DOHH2 (cell line): ENCODE measurements around the gene PLSCR3.
"Not testable (repeated sequence)": the region's sequence is repeated elsewhere in the genome, so short reads cannot be mapped to it uniquely, and the experiment has no call there.

ENCODE experiments used
- H3F3A ChIP-seq: fragments of 200-600 bp; sonication (generic), shearing (Covaris generic); 2 replicates; pipeline ENCODE4 v1.6.0; 2016; ENCODE audit warnings: antibody characterized with exemption, mild to moderate bottlenecking; ENCODE audit not compliant: control insufficient read depth, insufficient read depth
- H3K27ac ChIP-seq: fragments of 200-600 bp; sonication (generic); 2 replicates; pipeline ENCODE4 v1.5.1; 2014; ENCODE audit warnings: low read depth, mild to moderate bottlenecking, low read length, moderate library complexity
- H3K27me3 ChIP-seq: fragments of 200-600 bp; sonication (generic); 2 replicates; pipeline ENCODE4 v1.6.1; 2014; ENCODE audit warnings: mild to moderate bottlenecking, low read length, mixed read lengths; ENCODE audit not compliant: control insufficient read depth
- H3K36me3 ChIP-seq: fragments of 200-600 bp; sonication (generic); 2 replicates; pipeline ENCODE4 v1.6.1; 2014; ENCODE audit warnings: mild to moderate bottlenecking, low read length, moderate library complexity, mixed read lengths; ENCODE audit not compliant: control insufficient read depth
- H3K4me1 ChIP-seq: fragments of 200-600 bp; sonication (generic); 2 replicates; pipeline ENCODE4 v1.6.1; 2014; ENCODE audit warnings: mild to moderate bottlenecking, low read length, mixed read lengths; ENCODE audit not compliant: control insufficient read depth
- H3K4me2 ChIP-seq: fragments of 200-600 bp; sonication (generic); 2 replicates; pipeline ENCODE4 v1.6.0; 2014; ENCODE audit warnings: mild to moderate bottlenecking, low read length, moderate library complexity
- H3K4me3 ChIP-seq: fragments of 200-600 bp; sonication (generic); 2 replicates; pipeline ENCODE4 v1.5.1; 2014; ENCODE audit warnings: mild to moderate bottlenecking, low read length, mixed read lengths
- H3K79me2 ChIP-seq: fragments of 200-600 bp; sonication (generic); 2 replicates; pipeline ENCODE4 v1.6.1; 2014; ENCODE audit warnings: mild to moderate bottlenecking, low read length, mixed read lengths; ENCODE audit not compliant: control insufficient read depth
- H3K9me2 ChIP-seq: fragments of 200-600 bp; sonication (generic); replicated peaks from 2 replicates; pipeline ENCODE4 v1.6.1; 2014; ENCODE audit warnings: mild to moderate bottlenecking, low read length, mixed read lengths; ENCODE audit not compliant: control insufficient read depth
- H3K9me3 ChIP-seq: fragments of 200-600 bp; sonication (generic); 2 replicates; pipeline ENCODE4 v1.6.1; 2014; ENCODE audit warnings: antibody characterized with exemption, low read length, mixed read lengths; ENCODE audit not compliant: control insufficient read depth, insufficient read depth
- H4K20me1 ChIP-seq: fragments of 200-600 bp; sonication (generic); 2 replicates; pipeline ENCODE4 v1.6.0; 2014; ENCODE audit warnings: low read depth, mild to moderate bottlenecking, antibody characterized with exemption, low read length, moderate library complexity; ENCODE audit not compliant: control insufficient read depth, insufficient read depth
- EZH2phosphoT487 ChIP-seq: fragments of 200-600 bp; sonication (generic); IDR thresholded peaks from 2 replicates; pipeline ENCODE4 v1.6.1; 2017; ENCODE audit warnings: borderline replicate concordance, mild to moderate bottlenecking, antibody characterized with exemption, low read length, moderate library complexity, mixed read lengths
- TF ChIP-seq, protein P1 (sequence below): fragments of 200-600 bp; sonication (generic); IDR thresholded peaks from one replicate; pipeline ENCODE4 v1.5.1; 2014; ENCODE audit warnings: antibody characterized with exemption, mild to moderate bottlenecking, low read depth, low read length; ENCODE audit not compliant: poor library complexity, severe bottlenecking

The PLSCR3 gene

DNA sequence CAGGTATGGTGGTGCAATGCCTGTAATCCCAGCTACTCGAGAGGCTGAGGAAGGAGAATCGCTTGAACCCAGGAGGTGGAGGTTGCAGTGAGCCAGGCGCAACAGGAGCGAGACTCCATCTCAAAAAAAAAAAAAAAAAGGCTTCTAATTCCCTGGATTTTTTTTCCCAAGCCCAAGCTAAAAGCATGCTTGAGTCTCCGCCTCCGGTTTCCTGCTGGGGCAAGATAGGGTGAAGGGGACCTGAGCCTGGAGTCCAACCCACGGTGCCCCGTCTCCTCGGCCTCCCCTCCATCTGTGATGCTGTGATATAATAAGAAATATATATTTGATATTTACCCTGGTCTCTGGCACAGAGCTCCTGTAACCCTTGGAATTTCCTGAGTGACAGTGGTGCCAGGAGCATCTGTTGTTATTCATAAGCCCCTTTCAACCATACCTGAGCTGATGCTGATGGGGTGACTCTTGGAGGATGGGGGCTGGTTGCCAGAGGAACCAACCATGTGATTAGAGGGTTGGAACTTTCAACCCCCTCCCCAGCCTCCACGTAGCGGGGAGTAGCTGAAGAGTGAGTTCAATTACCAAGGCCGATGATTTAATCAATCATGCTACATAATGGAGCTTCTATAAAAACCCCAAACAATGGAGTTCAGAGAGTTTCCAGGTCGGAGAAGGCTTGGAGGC is 26.3 kb downstream of the PLSCR3 start:
- no peaks in the 10 kb centered on the region for H3K4me1 ChIP-seq
- no peak overlapping the region for H3K4me2 ChIP-seq
- H3K9me3 ChIP-seq = no peaks in the 10 kb centered on the region

DNA sequence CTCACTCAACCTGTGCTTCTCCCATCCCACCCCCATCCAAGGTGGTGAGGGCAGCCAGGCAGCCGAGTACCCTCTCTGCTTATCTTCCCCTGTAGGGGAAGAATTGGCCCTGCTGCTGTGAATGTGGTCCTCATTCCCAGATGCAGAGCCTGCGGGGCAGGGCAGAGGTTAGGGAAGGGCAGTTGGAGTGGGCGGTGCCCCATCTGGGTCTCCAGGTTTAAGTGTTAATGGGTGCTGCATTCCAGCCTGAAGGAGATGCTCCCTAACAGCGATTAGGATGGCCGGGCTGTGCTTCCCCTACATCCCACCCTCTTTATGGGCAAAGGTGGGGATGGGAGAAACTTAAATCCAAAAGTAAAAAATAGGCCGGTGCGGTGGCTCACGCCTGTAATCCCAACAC is 27.2 kb downstream of the PLSCR3 start:
- Histone ChIP-seq H4K20me1 (no peaks in the 10 kb centered on the region), H3K79me2 (no peaks in the 10 kb centered on the region), H3F3A (no peaks in the 10 kb centered on the region), H3K9me2 (no peaks in the 10 kb centered on the region), H3K27me3 (peaks cover 8% of the 10 kb centered on the region; the same call in 1 of the 2 replicates), H3K9me3 (no peaks in the 10 kb centered on the region), H3K36me3 (no peaks in the 10 kb centered on the region), H3K4me2 (no peak overlapping the region), H3K4me3 (no peak overlapping the region), H3K4me1 (no peaks in the 10 kb centered on the region), H3K27ac (no peak overlapping the region)
- TF ChIP-seq EZH2phosphoT487 = no peak
- TF ChIP-seq, protein P1, sequence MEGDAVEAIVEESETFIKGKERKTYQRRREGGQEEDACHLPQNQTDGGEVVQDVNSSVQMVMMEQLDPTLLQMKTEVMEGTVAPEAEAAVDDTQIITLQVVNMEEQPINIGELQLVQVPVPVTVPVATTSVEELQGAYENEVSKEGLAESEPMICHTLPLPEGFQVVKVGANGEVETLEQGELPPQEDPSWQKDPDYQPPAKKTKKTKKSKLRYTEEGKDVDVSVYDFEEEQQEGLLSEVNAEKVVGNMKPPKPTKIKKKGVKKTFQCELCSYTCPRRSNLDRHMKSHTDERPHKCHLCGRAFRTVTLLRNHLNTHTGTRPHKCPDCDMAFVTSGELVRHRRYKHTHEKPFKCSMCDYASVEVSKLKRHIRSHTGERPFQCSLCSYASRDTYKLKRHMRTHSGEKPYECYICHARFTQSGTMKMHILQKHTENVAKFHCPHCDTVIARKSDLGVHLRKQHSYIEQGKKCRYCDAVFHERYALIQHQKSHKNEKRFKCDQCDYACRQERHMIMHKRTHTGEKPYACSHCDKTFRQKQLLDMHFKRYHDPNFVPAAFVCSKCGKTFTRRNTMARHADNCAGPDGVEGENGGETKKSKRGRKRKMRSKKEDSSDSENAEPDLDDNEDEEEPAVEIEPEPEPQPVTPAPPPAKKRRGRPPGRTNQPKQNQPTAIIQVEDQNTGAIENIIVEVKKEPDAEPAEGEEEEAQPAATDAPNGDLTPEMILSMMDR = no peak

More for the DNA sequence above, 26.3 kb downstream of the PLSCR3 start:
- Histone ChIP-seq H4K20me1 (no peaks in the 10 kb centered on the region), H3K27ac (no peak overlapping the region), H3K36me3 (no peaks in the 10 kb centered on the region), H3K27me3 (peaks cover 11% of the 10 kb centered on the region; the same call in 1 of the 2 replicates), H3K79me2 (no peaks in the 10 kb centered on the region), H3F3A (no peaks in the 10 kb centered on the region), H3K4me3 (no peak overlapping the region), H3K9me2 (no peaks in the 10 kb centered on the region)
- TF ChIP-seq, protein P1 = no peak

DNA sequence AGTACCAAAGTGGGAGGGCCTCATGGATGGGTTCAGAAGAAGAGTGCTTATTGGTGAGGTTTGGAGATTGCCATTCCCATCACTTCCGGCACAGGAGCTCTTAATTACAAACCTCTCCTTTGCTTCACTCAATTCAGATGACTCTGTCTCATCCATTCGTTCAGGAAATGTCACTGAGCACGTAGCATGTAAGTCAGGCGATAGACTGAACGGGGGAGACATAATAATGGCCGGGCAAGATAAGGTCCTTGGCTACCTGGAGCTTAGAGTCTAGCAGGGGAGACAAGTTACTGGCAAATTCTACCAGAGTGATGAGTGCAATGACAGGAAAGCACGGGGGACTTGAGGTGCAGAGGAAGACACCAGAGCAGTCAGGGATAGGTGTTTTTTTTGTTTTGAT is 28.4 kb downstream of the PLSCR3 start:
- not testable (repeated sequence) for H3K4me2 ChIP-seq, H4K20me1 ChIP-seq, H3K79me2 ChIP-seq, H3K9me2 ChIP-seq, H3K4me3 ChIP-seq, H3F3A ChIP-seq, H3K27me3 ChIP-seq, H3K9me3 ChIP-seq, H3K36me3 ChIP-seq, H3K4me1 ChIP-seq, H3K27ac ChIP-seq

DNA sequence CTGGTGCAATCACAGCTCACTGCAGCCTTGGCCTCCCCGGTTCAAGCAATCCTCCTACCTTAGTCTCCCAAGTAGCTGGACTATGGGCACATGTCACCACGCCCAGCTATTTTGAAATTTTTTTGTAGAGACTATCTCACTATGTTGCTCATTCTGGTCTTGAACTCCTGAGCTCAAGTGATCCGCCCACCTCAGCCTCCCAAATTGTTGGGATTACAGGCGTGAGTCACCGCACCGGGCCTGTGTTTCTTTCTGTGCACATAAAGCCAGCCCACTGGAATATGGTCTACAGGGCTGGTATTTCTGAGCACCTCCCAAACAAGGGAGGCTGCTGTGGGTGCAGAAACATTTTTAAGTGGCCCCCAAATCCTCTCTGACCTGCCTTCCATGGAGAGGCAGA is 31.0 kb downstream of the PLSCR3 start:
- Histone ChIP-seq H3K4me1 (no peaks in the 10 kb centered on the region), H3F3A (no peaks in the 10 kb centered on the region), H3K79me2 (no peaks in the 10 kb centered on the region), H3K9me2 (no peaks in the 10 kb centered on the region), H3K9me3 (no peaks in the 10 kb centered on the region), H3K27ac (no peak overlapping the region), H3K4me2 (no peak overlapping the region), H3K4me3 (no peak overlapping the region), H3K36me3 (no peaks in the 10 kb centered on the region), H4K20me1 (no peaks in the 10 kb centered on the region), H3K27me3 (no peaks in the 10 kb centered on the region)
- TF ChIP-seq, protein P1 = no peak
- no peak for TF ChIP-seq EZH2phosphoT487
